Right ventricle myocardium superior (tissue), 1 donor: ENCODE data around the gene OSBPL10. TPM values are rescaled to one million over a fixed set of nuclear protein-coding genes. Genes with fewer than 3 reads are reported as not detected.

Experiments used
- ATAC-seq: fragments of 200-7000 bp; cut with Tn5 transposase; one replicate; pipeline ENCODE4 v1.9.1; 2020; ENCODE audit warnings: mild to moderate bottlenecking; ENCODE audit not compliant: poor library complexity
- DNase-seq: peaks from one replicate; pipeline ENCODE4 v3.0.0-alpha.2; 2020
- intact Hi-C: fragments of 100-400 bp; cut with DNase I; formaldehyde crosslinking; loops from one replicate; pipeline ENCODE4 v1.11.2; 2022
- total RNA-seq: library from RNA; stranded (reverse); fragmentation: NEBNext Ultra II Directional; extraction: Animal tissue kit (Norgen Biotek cat#: 25700); gene quantifications from one replicate; pipeline ENCODE4 v1.2.1, GENCODE V29; 2021
- donor health status: DM: no; HTN: yes; CAD: no; lungs with severe emphysema.

Gene OSBPL10
- total RNA-seq, 1 donor from 2014 or later: 5.1 TPM

GRCh38 chr3:31966978-31967591 lies 14.0 kb downstream of the OSBPL10 start:
- no peak for ATAC-seq
- intact Hi-C loops: no loop called here
- no peak for DNase-seq

GRCh38 chr3:31962801-31963205 lies 18.3 kb downstream of the OSBPL10 start:
- ATAC-seq: no peak
- intact Hi-C loops: no loop called here
- DNase-seq: no peak

DNA sequence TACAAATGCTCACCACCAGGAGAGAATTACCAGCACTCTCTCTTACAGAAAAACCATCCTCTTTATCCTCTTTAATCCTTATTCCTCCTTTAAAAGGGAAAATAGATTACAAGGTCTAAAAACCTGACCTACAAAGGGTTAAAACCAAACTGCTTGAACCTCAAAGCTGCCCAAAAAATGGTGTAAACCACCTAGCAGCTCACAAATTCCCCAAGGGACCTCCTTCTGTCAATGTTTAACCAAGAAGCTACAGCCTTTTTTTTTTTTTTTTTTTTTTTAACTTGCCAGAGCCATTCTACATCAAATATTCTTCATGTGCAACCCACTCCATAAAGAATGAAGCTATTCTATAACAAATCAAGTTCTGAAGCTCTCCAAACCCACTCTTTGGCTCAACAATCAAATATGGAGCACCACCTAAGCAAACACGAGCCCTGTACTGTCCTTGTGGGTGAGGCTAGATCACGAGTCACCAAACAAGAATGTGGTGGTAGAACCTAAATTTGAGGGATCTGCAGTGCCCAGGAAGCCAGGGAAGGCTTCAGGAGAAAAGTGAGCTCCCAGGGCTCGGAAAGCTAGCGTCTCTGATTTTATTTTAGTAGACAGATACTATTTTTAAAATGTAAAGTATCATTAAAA lies 20.1 kb downstream of the OSBPL10 start:
- intact Hi-C loops: no loop called here
- ATAC-seq (no peak), DNase-seq (no peak)

DNA sequence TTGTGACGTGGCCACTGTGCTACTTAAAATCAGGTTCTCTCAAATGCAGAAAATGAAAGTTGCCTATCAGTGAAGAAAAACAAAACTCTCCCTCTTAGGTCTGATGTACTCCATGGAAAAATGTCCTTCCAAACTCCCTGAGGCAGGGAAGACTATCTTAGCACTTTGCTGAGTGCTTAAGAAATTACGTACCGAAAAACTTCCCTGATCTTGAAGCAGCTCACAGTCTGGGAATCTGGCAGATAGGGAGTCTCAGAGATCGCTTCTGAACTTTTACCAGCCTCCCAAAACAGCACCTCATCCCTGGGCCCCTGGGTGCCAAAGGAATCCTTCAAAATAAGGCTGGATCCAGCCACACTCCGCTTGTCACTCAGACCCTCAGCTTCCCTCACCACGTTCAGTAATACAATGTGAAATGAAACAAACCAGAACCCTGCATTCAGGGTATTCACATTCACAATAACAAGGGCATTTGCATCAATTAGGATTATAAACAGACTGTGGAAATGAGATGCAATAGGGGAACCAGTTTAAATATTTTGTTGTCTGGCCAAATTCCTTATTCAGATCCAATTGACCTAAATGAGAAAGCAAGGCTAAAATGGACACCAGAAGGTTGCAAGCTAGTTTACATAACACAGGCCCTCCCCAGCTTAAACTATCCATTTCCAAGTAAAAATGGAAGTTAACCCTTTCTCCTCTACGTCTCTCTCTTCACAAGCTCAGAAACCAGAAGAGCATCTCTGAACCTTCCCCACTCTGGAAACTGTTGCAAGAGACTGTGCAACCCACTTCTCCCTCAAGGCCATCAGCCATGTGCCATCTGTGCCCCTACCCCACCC lies 20.9 kb downstream of the OSBPL10 start:
- no peak for DNase-seq
- peak; percentile 38 for ATAC-seq
- intact Hi-C loops: no loop called here

- intact Hi-C loops: no loop called here
- DNase-seq: no peak
- ATAC-seq: no peak
Observed at GRCh38 chr3:31959251-31959650, 21.8 kb downstream of the OSBPL10 start.

DNA sequence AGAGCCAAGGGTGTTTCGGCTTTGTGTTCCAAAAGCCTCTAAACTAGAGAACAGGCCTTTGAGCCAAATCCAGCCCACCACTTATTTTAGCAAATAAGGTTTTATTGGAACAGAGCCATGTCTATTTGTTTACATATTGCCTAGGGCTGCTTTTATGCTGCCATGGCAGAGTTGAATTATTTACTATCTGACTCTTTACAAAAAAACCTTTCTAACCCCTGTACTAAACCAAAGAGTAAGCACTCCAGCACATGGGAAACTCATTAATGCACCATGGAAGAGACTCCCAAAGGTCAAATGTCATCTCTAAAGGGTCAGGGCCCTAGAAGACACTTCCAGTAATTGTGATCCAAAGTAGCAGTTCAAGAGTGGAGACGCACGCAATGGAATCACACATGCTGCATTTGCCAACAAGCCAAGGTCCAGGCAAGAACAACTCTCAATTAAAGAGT lies 22.3 kb downstream of the OSBPL10 start:
- intact Hi-C loops: no loop called here
- peak; percentile 73 for ATAC-seq
- DNase-seq: no peak

- DNase-seq: no peak
- ATAC-seq: no peak
- intact Hi-C loops: no loop called here
Observed at GRCh38 chr3:31957106-31957505, 24.0 kb downstream of the OSBPL10 start.

GRCh38 chr3:31955581-31955980 lies 25.5 kb downstream of the OSBPL10 start:
- intact Hi-C loops: no loop called here
- ATAC-seq: no peak
- DNase-seq: no peak

DNA sequence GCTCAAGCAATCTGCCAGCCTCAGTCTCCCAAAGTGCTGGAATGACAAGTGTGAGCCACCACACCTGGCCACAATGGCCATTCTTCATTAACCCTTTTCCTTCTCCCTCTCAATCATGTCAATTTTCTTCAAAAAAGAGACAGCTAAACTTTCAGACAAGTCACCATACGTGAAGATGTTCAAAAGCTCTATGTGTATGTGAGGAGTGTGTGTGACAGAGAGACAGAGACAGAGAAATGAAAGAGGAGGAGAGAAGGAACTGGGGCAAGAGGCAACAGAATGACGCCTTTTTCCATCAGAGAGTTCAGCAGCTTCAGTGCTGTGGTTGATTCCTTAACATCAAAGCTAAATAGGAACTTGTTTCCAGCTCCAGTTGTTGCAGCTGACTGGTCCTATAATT lies 27.4 kb downstream of the OSBPL10 start:
- DNase-seq (no peak), ATAC-seq (no peak)
- intact Hi-C loops: no loop called here

DNA sequence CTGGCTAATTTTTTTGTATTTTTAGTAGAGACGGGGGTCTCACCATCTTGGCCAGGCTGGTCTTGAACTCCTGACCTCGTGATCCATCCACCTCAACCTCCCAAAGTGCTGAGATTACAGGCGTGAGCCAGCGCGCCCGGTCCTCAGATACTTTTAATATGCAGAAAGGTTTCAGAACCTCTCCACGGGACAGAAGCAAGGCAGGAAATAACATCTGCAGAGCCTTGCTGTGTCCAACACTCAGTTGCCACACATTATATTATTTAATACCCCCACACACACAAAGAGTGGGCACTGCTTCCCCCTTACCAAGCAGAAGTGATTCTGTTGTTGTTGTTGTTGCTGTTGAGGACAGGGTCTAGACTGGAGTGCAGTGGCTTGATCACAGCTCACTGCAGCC lies 28.0 kb downstream of the OSBPL10 start:
- intact Hi-C loops: no loop called here
- no peak for ATAC-seq
- DNase-seq: no peak

DNA sequence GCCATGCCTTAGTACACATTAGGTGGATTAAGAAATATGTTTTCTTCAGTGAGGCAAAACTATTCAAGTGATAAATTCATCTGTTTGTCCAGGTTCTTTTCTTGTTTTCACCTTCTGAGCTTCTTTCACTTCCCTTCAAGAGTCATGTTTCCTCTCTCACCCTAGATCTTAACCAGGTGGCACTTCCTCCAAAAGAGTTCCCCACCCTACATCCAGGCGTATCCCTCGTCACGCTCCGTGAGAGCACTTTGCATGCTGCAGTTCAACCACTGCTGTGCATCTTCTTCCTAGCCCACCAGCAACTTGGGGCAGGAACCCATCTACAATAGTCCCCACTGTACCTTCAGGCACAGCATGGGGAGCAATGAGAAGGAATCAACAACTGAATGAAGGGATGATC lies 28.9 kb downstream of the OSBPL10 start:
- intact Hi-C loops: no loop called here
- no peak for DNase-seq
- ATAC-seq: no peak

DNA sequence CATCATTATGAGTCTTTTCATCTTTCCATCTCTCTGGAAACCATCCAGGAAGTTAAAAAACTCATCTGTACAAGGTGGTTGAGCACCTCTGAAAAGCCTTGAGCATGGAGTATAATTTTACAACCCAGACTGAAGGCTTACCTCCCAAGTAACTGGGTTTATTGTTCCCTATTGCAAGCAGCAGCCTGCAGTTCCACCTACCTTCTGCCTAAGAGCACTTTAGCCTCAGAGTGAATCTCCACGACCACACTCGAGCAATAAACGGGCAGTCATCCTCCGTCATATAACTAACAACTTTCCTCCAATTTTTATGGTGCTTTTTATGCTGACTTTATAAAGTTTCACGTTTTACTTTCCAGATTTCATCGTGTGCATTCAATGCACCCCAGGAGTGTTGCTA lies 32.8 kb downstream of the OSBPL10 start:
- DNase-seq: no peak
- ATAC-seq: no peak
- intact Hi-C loops: no loop called here

DNA sequence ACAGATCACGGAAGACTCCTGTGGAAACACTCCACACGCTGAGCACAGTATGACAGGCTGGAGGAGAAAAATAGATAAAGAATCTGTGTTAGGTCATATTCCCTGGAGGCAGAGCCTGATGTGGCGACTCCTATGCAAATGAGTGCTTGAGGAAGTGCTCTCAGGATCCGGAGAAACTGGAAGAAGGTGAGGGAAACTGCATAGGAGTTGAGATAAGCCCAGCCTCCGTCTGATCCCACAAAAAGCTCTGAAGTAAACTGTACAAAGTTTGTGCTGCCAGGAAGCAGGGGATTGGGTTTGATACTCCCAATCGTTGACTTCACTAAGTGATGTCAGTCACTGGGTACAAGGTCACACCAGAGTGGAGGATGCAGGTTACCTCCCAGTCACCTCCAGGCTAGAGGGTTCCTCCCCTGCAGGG lies 33.4 kb downstream of the OSBPL10 start:
- intact Hi-C loops: no loop called here
- no peak for DNase-seq
- no peak for ATAC-seq

GRCh38 chr3:31947162-31947561 lies 33.9 kb downstream of the OSBPL10 start:
- intact Hi-C loops: no loop called here
- no peak for DNase-seq
- no peak for ATAC-seq

- DNase-seq (no peak), ATAC-seq (peak; percentile 31)
- intact Hi-C loops: no loop called here
Observed at GRCh38 chr3:31946484-31947081, 34.5 kb downstream of the OSBPL10 start.

- ATAC-seq (peak; percentile 64), DNase-seq (no peak)
- intact Hi-C loops: no loop called here
Observed at GRCh38 chr3:31945738-31946052, 35.4 kb downstream of the OSBPL10 start.

- intact Hi-C loops: no loop called here
- DNase-seq (no peak), ATAC-seq (no peak)
Observed at GRCh38 chr3:31943041-31943440, 38.0 kb downstream of the OSBPL10 start.

DNA sequence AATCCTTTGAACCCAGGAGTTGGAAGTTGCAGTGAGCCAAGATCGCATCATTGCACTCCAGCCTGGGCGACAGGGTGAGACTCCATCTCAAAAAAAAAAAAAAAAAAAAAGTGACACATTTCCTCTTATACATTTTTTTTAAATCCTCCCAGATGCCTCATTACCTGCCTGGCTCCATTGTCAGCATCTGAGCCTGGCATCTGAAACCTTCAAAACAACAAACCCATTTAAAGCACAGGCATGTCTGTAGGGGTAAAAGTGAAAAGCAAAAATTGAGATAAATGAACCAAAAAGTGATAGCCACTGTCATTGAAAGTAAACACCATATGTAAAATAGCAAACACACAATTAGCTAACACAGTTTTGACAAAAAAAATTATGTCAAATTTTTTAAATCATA lies 38.6 kb downstream of the OSBPL10 start:
- intact Hi-C loops: no loop called here
- no peak for DNase-seq
- no peak for ATAC-seq

DNA sequence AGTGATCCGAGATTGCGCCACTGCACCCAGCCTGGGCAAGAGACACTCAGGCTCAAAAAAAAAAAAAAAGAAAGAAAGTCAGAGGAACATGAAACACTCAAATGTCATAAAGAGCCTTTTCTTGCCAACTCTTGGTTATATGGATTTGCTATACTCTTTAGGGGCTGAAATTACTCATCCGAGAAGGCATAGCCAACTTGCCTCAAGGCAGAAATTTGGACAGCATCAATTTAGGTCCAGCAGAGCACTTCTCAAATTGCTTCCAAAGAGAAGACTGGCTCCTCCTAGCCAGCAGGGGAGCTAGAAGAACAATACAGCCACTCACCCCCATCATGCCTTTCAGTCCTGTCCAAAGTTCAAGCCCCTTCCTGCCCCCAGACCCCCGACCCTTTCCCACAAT lies 43.8 kb downstream of the OSBPL10 start:
- no peak for DNase-seq
- no peak for ATAC-seq
- intact Hi-C loops: no loop called here
